HG02885 (cell line): ENCODE data around the gene CYP46A1.
"Not testable (repeated sequence)": the region's sequence is repeated elsewhere in the genome, so short reads cannot be mapped to it uniquely, and the experiment has no call there.

Experiments
- ATAC-seq: cut with Tn5 transposase; IDR thresholded peaks from one replicate; pipeline ENCODE4 v1.9.1; 2021; ENCODE audit warnings: mild to moderate bottlenecking; ENCODE audit not compliant: unreplicated experiment, poor library complexity

CYP46A1 gene

GRCh38 chr14:99683619-99684409, at the start of gene CYP46A1:
Gene CYP46A1, plus strand, starts transcription at chr14:99684298. Its CDS starts 120 bp downstream, at chr14:99684418.
- ATAC-seq = peak; percentile 93

- no peak for ATAC-seq
Observed at GRCh38 chr14:99634443-99634842, 49.7 kb upstream of the CYP46A1 start.

GRCh38 chr14:99635116-99635515, 49.0 kb upstream of the CYP46A1 start:
- ATAC-seq = no peak

GRCh38 chr14:99636487-99636886, 47.6 kb upstream of the CYP46A1 start:
- ATAC-seq = no peak

- no peak for ATAC-seq
Observed at GRCh38 chr14:99637624-99638023, 46.5 kb upstream of the CYP46A1 start.

GRCh38 chr14:99642771-99643170, 41.3 kb upstream of the CYP46A1 start:
- ATAC-seq = not testable (repeated sequence)

GRCh38 chr14:99643343-99643742, 40.8 kb upstream of the CYP46A1 start:
- ATAC-seq = no peak

GRCh38 chr14:99644035-99644587, 40.0 kb upstream of the CYP46A1 start:
- no peak for ATAC-seq

GRCh38 chr14:99644723-99645544, 39.2 kb upstream of the CYP46A1 start, which contains the start of gene HHIPL1:
Gene HHIPL1, plus strand, starts transcription at chr14:99645129. Its CDS starts 79 bp downstream, at chr14:99645208.
- no peak for ATAC-seq

- ATAC-seq = no peak
Observed at GRCh38 chr14:99645545-99646505, 38.3 kb upstream of the CYP46A1 start.

- ATAC-seq = no peak
Observed at GRCh38 chr14:99647411-99647810, 36.7 kb upstream of the CYP46A1 start.

- no peak for ATAC-seq
Observed at GRCh38 chr14:99648027-99648784, 35.9 kb upstream of the CYP46A1 start.

GRCh38 chr14:99649219-99649618, 34.9 kb upstream of the CYP46A1 start:
- ATAC-seq = no peak

GRCh38 chr14:99649643-99650042, 34.5 kb upstream of the CYP46A1 start:
- ATAC-seq = no peak

- ATAC-seq = no peak
Observed at GRCh38 chr14:99650189-99650588, 33.9 kb upstream of the CYP46A1 start.

GRCh38 chr14:99651953-99652746, 31.9 kb upstream of the CYP46A1 start:
- no peak for ATAC-seq

- no peak for ATAC-seq
Observed at GRCh38 chr14:99654235-99654985, 29.7 kb upstream of the CYP46A1 start.

- ATAC-seq = no peak
Observed at GRCh38 chr14:99655521-99655920, 28.6 kb upstream of the CYP46A1 start.
